Activated T-cell treated with anti-CD3 and anti-CD28 coated beads for 1 hour (primary cell): ENCODE data around the gene SLC7A10.
"Not testable (repeated sequence)": the region's sequence is repeated elsewhere in the genome, so short reads cannot be mapped to it uniquely, and the experiment has no call there.

Source experiments
- DNase-seq: peaks from one replicate; pipeline ENCODE4 v3.0.0-alpha.2; 2020; ENCODE audit warnings: low read depth

SLC7A10 gene

GRCh38 chr19:33175886-33176669 lies 49.6 kb downstream of the SLC7A10 start:
- DNase-seq, result no peak

- no peak for DNase-seq
Observed at GRCh38 chr19:33175156-33175782, 50.4 kb downstream of the SLC7A10 start.

GRCh38 chr19:33174186-33174585 lies 51.5 kb downstream of the SLC7A10 start:
- DNase-seq, result no peak

- DNase-seq, result no peak
Observed at GRCh38 chr19:33171916-33172359, 53.7 kb downstream of the SLC7A10 start.

DNA sequence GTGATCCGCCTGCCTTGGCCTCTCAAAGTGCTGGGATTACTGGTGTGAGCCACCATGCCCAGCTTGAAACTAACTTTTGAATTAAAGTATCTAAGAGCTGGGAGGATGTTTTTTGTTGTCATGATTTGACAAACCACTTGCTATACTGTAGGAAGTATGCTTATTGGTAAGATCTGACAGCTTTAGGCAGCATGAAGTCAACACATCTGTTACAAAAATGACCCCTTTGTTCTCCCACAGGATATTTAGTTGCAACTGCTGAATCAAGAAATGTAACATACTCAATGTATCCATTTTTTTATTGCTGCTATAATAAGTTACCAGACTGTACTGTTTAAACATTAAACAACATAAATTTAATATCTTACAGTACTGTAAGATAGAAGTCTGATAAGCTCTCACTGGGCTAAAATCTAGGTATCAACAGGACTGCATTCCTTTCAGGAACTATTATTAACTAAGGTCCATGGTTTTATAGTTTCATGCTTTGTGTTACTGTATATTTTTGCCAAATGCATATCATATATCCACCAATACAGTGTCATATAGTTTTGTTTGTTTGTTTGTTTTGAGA lies 54.3 kb downstream of the SLC7A10 start:
- no peak for DNase-seq

DNA sequence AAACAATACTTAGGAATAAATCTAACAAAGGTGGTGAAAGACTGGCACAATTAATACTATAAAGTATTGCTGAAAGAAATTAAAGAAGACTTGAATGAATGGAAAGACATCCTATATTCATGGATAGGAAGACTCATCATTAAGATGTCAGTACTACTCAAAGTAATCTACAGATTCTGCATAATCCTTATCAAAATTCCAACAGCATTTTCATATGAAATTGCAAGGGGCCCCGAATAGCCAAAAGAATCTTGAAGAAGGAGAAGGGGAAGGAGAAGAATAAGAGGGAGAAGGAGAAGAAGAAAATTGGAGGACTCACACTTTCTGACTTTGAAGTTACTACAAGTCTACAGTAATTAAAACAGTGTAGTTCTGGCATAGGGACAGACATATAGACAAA lies 57.1 kb downstream of the SLC7A10 start:
- DNase-seq, result no peak

- no peak for DNase-seq
Observed at GRCh38 chr19:33167438-33167837, 58.2 kb downstream of the SLC7A10 start.

DNA sequence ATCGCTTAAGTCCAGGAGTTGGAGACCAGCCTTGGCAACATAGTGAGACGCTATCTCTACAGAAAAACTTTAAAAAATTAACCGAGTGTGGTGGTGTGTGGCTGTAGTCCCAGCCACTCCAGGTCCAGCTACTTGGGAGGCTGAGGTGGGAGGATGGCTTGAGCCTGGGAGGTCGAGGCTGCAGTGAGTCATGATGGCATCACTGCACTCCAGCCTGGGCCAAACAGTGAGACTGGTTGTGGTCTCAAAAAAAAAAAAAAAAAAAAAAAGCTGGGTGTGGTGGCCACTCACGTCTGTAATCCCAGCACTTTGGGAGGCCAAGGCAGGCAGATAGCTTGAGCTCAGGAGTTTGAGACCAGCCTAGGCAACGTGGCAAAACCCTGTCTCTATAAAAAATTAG lies 59.6 kb downstream of the SLC7A10 start:
- not testable (repeated sequence) for DNase-seq

DNA sequence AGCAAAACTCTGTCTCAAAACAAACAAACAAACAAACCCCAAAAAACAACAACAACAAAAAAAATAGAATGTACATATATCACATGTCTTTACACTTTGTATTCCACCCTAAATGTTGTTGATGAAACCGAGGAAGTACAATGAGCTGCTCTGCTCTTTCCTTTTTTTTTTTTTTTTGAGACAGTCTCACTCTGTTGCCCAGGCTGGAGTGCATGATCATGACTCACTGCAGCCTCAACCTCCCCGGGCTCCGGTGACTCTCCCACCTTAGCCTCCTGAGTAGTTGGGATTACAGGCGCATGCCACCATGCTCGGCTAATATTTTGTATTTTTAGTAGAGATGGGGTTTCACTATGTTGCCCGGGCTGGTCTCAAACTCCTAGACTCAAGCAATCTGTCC lies 62.2 kb downstream of the SLC7A10 start:
- no peak for DNase-seq

DNA sequence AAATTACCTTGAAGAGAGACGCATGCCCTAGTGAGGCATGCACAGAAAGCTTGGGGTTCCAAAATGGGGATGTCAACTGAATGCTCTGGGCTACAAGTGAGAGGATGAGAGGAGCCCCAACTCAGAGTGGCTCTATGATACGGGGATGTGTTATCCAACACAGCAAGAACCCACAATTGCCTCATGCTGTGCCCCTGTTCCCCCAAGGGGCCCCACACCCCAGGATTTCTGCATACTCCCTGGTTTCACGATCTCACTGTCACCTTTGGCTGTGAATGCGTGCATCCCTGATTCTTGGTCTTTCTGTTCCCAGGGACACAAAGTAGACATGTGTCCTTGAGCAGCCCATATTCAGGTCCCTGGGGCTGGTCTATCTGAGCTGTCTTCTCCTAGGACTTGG lies 64.4 kb downstream of the SLC7A10 start:
- DNase-seq, result no peak

DNA sequence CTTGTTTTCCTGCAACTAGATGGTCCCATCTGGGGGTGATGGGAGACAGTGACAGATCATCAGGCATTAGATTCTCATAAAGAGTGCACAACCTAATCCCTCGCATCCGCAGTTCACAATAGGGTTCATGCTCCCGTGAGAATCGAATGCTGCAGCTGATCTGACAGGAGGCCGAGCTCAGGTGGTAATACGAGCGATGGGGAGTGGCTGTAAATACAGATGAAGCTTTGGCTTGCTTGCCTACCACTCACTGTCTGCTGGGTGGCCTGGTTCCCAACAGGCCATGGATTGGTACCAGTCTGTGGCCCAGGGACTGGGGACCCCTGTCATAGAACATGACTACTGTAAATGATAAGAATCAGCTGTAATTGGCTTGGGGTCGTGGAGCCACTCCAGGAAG lies 65.8 kb downstream of the SLC7A10 start:
- no peak for DNase-seq

GRCh38 chr19:33159149-33159548 lies 66.5 kb downstream of the SLC7A10 start:
- DNase-seq, result no peak
